ENCODE results near the gene ADGRF4.

Gene ADGRF4

GRCh38 chr6:47674673-47675072, 23.7 kb upstream of the ADGRF4 start:
- TF ChIP-seq CTCF (IDR thresholded peaks at IDR 0.05; ENCODE audit: insufficient read depth, missing control alignments), result no peak
- DNase-seq (ENCODE audit: insufficient read length, low spot score) (no peak), FAIRE-seq (no peak)

GRCh38 chr6:47677381-47678100, 20.8 kb upstream of the ADGRF4 start:
- DNase-seq (ENCODE audit: insufficient read length, low spot score), result no peak
- no peak for TF ChIP-seq CTCF (IDR thresholded peaks at IDR 0.05; ENCODE audit: insufficient read depth, missing control alignments)
- FAIRE-seq, result no peak

- TF ChIP-seq CTCF (IDR thresholded peaks at IDR 0.05; ENCODE audit: insufficient read depth, missing control alignments), result no peak
- DNase-seq (ENCODE audit: insufficient read length, low spot score) (no peak), FAIRE-seq (no peak)
Observed at GRCh38 chr6:47678739-47679138, 19.6 kb upstream of the ADGRF4 start.

- no peak for TF ChIP-seq CTCF (IDR thresholded peaks at IDR 0.05; ENCODE audit: insufficient read depth, missing control alignments)
- DNase-seq (ENCODE audit: insufficient read length, low spot score) (no peak), FAIRE-seq (no peak)
Observed at GRCh38 chr6:47679322-47679906, 19.0 kb upstream of the ADGRF4 start.

GRCh38 chr6:47680051-47680450, 18.3 kb upstream of the ADGRF4 start:
- no peak for TF ChIP-seq CTCF (IDR thresholded peaks at IDR 0.05; ENCODE audit: insufficient read depth, missing control alignments)
- FAIRE-seq (no peak), DNase-seq (ENCODE audit: insufficient read length, low spot score) (no peak)

GRCh38 chr6:47680724-47681123, 17.7 kb upstream of the ADGRF4 start:
- FAIRE-seq (no peak), DNase-seq (ENCODE audit: insufficient read length, low spot score) (no peak)
- TF ChIP-seq CTCF (IDR thresholded peaks at IDR 0.05; ENCODE audit: insufficient read depth, missing control alignments), result no peak

All from D721Med (cell line).